ENCODE measurements around the gene TRDMT1.
"Not testable (repeated sequence)": the region's sequence is repeated elsewhere in the genome, so short reads cannot be mapped to it uniquely, and the experiment has no call there.

Gene TRDMT1

DNA sequence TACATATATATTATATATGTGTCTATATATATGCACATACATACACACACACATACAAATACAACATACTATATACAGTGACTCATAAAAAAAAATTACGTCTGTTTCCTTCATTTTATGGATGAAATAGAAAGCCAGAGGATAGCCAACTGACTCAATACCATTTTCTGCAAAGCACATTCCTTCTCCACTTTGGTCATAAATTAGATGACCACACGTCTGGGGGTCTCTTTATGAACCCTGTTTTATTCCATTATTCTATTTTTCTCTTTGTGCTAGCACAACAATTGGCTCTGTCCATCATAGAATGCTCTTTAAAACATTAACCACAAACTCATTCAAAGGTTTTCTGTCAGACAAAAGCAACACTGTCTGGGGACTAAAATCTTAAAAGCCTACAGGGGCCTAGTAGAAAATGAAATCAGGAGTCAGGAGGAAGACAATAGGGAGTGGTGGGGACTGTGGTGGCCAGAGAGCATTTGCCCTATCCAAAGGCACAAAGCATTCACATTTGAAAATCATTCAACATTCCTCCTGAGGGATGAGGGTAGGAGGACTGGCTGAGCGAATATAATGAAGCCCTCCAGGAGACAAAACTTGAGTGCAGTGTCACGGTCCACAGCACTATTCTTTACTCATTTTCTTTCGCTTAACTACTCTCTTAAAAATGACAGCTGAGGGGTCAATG, 76.1 kb downstream of the TRDMT1 start:
- no peak for DNase-seq

- DNase-seq = no peak
Observed at GRCh38 chr10:17123961-17124360, 77.5 kb downstream of the TRDMT1 start.

DNA sequence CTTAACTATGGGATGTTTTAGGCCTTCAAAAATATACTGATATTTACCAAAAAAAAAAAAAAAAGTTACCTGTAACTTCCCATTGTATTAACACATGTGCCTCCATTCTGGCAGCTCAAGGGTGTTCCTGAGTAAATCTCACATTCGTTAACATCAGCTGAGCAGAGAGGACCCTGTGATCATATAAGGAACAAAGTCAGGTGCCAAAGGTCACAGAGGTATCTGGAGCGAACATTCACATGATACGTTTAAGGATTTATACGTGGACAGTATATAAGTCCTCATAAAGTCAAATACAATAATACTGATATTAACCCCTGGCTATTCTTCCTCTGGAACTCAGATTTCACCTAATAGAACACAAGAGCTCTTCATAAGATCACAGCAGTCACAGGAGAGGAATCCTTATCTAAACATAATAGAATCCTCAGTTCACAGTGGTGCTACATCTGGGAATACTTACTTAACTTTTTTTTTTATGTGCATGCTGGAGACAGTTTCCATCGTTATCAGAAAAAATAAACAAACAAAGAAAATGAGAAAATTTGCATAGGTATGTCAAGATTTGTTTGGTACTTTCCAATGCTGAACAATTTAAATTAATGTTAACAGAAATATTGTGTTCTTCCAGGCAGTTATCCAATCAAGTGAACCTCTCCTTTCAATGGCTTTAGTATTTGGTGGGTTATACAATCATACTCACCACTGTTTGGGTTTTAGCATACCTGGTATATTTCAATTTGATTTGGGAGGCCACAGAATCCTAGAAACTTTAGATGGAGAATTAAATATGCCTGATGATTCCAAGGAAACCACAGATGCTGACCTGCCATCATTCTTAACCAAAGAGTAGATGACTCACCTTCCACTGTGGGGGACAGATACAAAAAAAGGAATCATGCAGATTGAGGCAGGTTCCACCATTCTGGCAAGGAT, 78.5 kb downstream of the TRDMT1 start:
- no peak for DNase-seq

DNA sequence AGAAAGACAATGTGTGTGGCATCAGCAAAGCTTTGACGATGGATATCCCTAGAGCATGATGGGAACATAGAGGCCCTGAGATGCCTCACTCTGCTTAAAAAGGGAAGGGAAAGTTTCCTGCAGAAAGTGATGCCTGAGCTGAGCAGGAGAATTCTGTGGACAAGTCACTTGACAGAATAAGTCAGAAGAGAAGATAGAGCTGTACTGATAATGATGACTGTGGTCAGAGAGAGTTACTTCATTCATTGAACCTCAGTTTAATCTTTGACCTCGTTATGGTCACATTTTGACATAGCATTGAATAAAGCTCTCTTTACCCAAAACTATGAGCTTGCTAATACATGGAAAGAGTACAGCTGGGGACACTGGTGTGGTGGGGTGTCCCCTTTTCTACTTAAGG, 79.4 kb downstream of the TRDMT1 start:
- DNase-seq = no peak

DNA sequence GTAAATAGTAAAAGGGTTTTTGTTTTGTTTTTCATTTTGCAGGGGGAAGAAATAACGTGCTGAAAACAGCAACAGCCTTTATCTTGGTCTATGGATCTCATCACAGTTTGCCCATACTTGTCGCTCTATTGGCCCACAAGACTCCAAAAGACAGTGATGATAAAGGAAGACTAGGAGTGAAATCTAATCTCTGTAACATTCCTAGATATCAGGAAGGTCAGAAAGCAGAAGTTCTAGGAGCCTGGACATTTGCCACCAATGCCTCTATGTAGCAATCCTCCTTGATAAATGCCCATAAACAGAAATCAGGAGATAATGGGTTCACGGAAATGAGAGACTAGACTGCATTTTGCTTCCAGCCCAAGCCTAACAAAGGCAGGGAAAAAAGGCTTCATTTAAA, 80.8 kb downstream of the TRDMT1 start:
- no peak for DNase-seq

- DNase-seq = no peak
Observed at GRCh38 chr10:17119845-17120244, 81.6 kb downstream of the TRDMT1 start.

- no peak for DNase-seq
Observed at GRCh38 chr10:17116193-17116592, 85.3 kb downstream of the TRDMT1 start.

DNA sequence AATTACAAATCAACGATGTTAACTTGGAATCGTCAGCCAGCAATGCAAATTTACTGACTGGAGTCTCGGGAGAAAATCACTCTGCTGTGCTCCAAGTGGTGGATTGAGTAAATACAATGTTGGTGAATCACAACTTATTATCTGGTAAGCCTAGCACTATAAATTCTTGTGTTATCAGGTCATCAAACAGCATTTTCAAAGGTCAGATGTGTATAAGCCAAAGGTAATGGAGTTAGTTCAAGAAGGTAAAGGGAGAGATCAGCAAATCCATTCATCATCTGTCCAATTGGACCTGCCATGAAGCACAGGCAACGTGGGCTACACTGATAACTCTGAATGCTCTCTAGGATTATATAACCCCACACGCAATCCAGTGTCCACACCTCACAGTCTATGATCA, 85.8 kb downstream of the TRDMT1 start:
- DNase-seq = no peak

GRCh38 chr10:17114878-17115444, 86.5 kb downstream of the TRDMT1 start:
- DNase-seq = not testable (repeated sequence)

DNA sequence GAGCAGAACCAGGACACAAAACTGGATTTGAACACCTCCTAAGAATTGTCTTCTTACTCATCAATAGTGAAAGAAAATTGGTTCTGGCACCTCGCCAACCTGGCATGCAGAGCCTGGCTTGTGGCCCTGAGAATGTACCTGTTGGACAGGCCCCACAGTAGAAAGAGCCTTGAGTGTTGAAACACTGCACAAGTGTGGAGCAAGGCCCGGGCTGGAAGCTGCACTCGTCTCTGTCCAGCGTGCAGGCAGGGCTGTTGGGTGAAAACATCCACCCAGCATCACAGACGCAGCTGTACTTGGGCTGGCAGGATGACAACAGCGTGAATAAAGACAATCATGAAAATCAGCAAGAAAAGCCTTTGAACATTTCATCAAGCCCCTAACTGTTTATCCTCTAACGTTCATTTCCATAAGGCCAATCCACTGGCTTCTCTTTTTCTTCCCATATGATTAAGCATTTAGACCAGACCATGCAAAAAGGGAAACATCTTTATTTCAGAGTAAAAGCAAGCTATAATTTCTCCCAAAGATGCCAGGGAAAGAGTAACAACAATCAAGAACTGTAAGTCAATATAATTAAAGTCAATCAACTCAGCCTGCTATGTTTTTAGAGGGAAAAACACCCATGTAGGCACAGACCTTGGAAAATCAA, 87.5 kb downstream of the TRDMT1 start:
- DNase-seq = no peak

GRCh38 chr10:17113346-17113745, 88.1 kb downstream of the TRDMT1 start:
- no peak for DNase-seq

DNA sequence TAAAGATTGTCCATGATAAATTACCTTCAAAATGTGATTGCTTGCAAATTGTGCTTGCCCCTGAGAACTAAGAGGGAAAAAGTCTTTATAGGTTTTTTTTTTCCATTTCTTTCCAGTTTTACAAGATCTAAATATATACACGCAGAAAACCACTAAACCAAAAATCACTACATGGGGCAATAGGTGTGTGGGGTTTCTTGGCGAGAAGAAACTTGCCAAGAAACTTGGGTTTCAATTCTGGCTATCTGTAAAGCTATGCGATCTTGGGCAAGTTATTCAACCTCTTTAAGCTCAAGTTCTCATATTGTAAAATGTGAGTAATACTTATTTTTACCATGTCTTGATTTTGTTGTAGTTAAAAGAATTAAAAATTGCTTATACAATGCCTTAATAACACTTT, 88.9 kb downstream of the TRDMT1 start:
- no peak for DNase-seq

DNA sequence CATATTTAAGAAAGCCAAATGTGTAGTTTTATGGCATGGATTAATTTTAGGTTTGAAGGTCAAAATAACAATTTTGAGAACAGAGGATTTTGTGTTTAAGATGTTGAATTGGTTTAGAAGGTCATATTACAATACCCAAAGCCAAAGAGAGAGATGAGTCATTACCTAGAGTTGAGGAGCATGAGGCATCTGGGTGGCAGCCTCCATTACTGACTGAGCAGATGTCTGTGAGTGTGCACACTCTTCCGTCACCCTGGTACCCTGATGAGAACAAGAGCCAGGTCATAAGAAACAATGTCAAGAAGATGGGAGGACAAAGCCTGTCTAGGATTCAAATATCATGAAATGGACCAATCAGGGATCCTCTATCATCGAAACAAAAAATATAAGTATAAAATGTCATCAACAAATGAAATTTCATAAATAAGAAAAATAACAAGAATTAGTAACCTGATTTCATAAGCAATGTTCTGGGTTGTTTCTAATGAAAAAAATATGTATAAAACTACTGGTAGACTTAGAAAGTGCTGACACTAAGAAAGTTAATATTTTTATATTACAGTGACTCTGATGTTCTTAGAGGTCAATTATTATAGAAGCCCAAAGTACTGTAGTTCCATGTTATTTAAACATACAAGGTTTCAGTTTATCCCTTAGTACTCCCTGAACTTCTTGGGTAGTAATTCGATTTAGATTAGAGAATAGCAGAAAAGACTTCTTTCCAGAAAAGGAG, 91.8 kb downstream of the TRDMT1 start:
- DNase-seq = no peak

DNA sequence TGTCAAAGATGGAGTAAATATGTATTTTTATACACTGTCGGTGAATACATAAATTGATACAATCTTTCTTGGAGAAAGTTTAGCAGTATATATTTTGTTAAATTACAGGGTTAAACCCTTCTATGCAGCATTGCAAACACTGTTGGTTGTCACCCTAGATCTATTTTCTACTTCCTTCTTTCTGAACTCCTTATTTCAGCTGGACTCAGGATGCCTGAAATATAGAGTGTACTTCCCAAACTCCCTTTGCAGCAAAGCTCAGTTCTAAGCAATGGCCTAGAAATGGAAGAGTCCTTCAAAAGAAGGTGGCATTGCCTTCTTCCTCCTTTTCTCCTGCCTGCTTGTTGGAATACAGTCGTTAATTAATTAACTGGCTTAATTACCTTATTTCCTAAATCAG, 92.4 kb downstream of the TRDMT1 start:
- no peak for DNase-seq

GRCh38 chr10:17106991-17107390, 94.5 kb downstream of the TRDMT1 start:
- DNase-seq = no peak

GRCh38 chr10:17101910-17102266, 99.6 kb downstream of the TRDMT1 start:
- DNase-seq = no peak

DNA sequence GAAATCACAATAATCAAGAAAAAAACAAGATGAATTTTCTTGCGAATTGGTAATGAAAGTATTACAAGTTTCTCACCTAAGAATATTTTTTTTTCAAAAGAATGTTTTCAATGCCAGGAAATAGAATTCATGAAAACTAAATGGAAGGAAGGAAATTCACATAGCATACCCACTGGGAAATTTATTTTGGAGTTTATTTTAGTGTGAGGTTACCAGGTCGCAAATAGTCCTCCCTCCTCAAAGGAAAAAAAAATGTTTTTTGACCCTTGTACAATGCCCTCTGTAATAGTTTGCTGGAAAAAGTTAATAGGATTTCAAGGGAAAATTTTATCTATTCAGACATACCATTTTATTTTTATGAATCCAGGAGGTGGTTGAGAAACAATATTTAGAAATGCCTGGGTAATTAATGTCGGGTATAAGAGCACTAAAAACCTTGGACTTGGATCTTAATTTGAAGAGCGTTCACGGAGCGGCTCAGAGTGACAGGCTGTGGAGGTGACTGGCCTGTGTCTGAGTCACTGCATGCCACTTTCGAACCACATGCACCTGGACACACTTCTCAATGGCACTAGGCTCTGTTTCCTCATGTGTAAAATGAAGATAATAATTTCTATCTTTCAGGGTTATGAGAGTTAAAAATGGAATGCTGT, 100.1 kb downstream of the TRDMT1 start:
- no peak for DNase-seq

DNA sequence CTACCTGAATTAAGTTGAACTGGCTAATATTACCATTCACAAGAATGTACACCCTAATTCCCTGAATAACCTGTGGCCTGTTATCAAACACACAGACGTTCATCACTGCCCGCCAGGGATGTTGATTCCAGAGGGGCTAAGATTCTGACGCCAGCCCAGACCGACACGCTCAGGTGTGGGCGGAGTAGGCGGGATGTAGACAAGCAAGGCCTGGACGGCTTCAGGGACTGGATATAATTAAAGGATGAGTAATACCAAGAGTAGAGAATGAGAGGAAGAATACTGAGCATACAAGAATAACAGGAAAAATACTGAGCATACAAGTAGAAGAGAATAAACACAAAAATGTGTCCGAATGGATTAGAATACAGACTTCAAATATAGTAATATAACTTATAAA, 100.9 kb downstream of the TRDMT1 start:
- DNase-seq = no peak

GRCh38 chr10:17098012-17098411, 103.5 kb downstream of the TRDMT1 start:
- no peak for DNase-seq
